H9 (cell line): Measurements from ENCODE around the gene GARS1. TPM values are rescaled to one million over a fixed set of nuclear protein-coding genes. Genes with fewer than 3 reads are reported as not detected.

Experiments
- DNase-seq: peaks from one replicate; pipeline ENCODE4 v3.0.0-alpha.2; 2017
- H2AFZ ChIP-seq: one replicate; pipeline ENCODE4 v1.6.1; 2013; ENCODE audit warnings: mild to moderate bottlenecking, low read length, control low read depth, moderate library complexity
- H2AK5ac ChIP-seq: 2 replicates; pipeline ENCODE4 v1.6.1; 2013; ENCODE audit warnings: low read length, control low read depth, mixed read lengths; ENCODE audit not compliant: insufficient read length
- H2BK120ac ChIP-seq: one replicate; pipeline ENCODE4 v1.6.1; 2013; ENCODE audit warnings: low read depth, mild to moderate bottlenecking, low read length, control low read depth, inconsistent platforms; ENCODE audit not compliant: poor library complexity, severe bottlenecking
- H2BK12ac ChIP-seq: 2 replicates; pipeline ENCODE4 v1.6.1; 2013; ENCODE audit warnings: low read length, control low read depth, mixed read lengths, low read depth; ENCODE audit not compliant: insufficient read length
- H2BK15ac ChIP-seq: 2 replicates; pipeline ENCODE4 v1.6.1; 2013; ENCODE audit warnings: low read depth, low read length, control low read depth
- H2BK20ac ChIP-seq: one replicate; pipeline ENCODE4 v1.6.1; 2013; ENCODE audit warnings: low read depth, mild to moderate bottlenecking, low read length, control low read depth, inconsistent platforms; ENCODE audit not compliant: poor library complexity, severe bottlenecking
- H2BK5ac ChIP-seq: 2 replicates; pipeline ENCODE4 v1.6.1; 2013; ENCODE audit warnings: low read length, control low read depth, mixed read lengths; ENCODE audit not compliant: insufficient read length
- H3K14ac ChIP-seq: 2 replicates; pipeline ENCODE4 v1.6.1; 2013; ENCODE audit warnings: low read length, control low read depth; ENCODE audit not compliant: insufficient read depth
- H3K18ac ChIP-seq: 2 replicates; pipeline ENCODE4 v1.6.1; 2013; ENCODE audit warnings: low read depth, mild to moderate bottlenecking, mixed read lengths, low read length, control low read depth; ENCODE audit not compliant: insufficient read length
- H3K23ac ChIP-seq: 2 replicates; pipeline ENCODE4 v1.6.1; 2013; ENCODE audit warnings: low read length, control low read depth, mixed read lengths, low read depth; ENCODE audit not compliant: insufficient read length
- H3K23me2 ChIP-seq: 2 replicates; pipeline ENCODE4 v1.6.1; 2013; ENCODE audit warnings: low read depth, mild to moderate bottlenecking, mixed read lengths, low read length, control low read depth; ENCODE audit not compliant: insufficient read length, poor library complexity, severe bottlenecking
- H3K27ac ChIP-seq: 2 replicates; pipeline ENCODE4 v1.5.1; 2013; ENCODE audit warnings: low read length, control low read depth, mixed read lengths, low read depth; ENCODE audit not compliant: insufficient read length
- H3K27me3 ChIP-seq: 2 replicates; pipeline ENCODE4 v1.6.1; 2013; ENCODE audit warnings: low read length, control low read depth, inconsistent platforms; ENCODE audit not compliant: insufficient read depth
- H3K4ac ChIP-seq: 2 replicates; pipeline ENCODE4 v1.6.1; 2013; ENCODE audit warnings: low read depth, mild to moderate bottlenecking, control low read depth, inconsistent platforms, low read length, moderate library complexity
- H3K4me1 ChIP-seq: 2 replicates; pipeline ENCODE4 v1.6.1; 2013; ENCODE audit warnings: low read length, control low read depth, inconsistent platforms; ENCODE audit not compliant: insufficient read depth
- H3K4me2 ChIP-seq: 2 replicates; pipeline ENCODE4 v1.6.1; 2013; ENCODE audit warnings: low read length, control low read depth, mixed read lengths; ENCODE audit not compliant: insufficient read length, insufficient read depth
- H3K56ac ChIP-seq: 2 replicates; pipeline ENCODE4 v1.6.1; 2013; ENCODE audit warnings: low read depth, mild to moderate bottlenecking, mixed read lengths, low read length, control low read depth; ENCODE audit not compliant: insufficient read length
- H3K79me1 ChIP-seq: 2 replicates; pipeline ENCODE4 v1.6.1; 2013; ENCODE audit warnings: low read depth, mild to moderate bottlenecking, moderate library complexity, low read length, control low read depth, inconsistent platforms; ENCODE audit not compliant: insufficient read depth, poor library complexity, severe bottlenecking
- H3K79me2 ChIP-seq: 2 replicates; pipeline ENCODE4 v1.6.1; 2013; ENCODE audit warnings: low read length, control low read depth, inconsistent platforms; ENCODE audit not compliant: insufficient read depth
- H3K9ac ChIP-seq: 2 replicates; pipeline ENCODE4 v1.6.1; 2013; ENCODE audit warnings: low read length, control low read depth, mixed read lengths; ENCODE audit not compliant: insufficient read length; ENCODE audit errors: extremely low read depth
- H3K9me3 ChIP-seq: one replicate; pipeline ENCODE4 v1.6.1; 2013; ENCODE audit warnings: low read depth, low read length, inconsistent platforms; ENCODE audit not compliant: control insufficient read depth
- H3T11ph ChIP-seq: one replicate; pipeline ENCODE4 v1.6.1; 2013; ENCODE audit warnings: mild to moderate bottlenecking, low read length, control low read depth, inconsistent platforms
- H4K20me1 ChIP-seq: one replicate; pipeline ENCODE4 v1.6.1; 2013; ENCODE audit not compliant: control insufficient read depth, insufficient read length, insufficient read depth
- H4K5ac ChIP-seq: 2 replicates; pipeline ENCODE4 v1.6.1; 2013; ENCODE audit warnings: low read depth, mild to moderate bottlenecking, mixed read lengths, low read length, control low read depth; ENCODE audit not compliant: insufficient read length
- H4K8ac ChIP-seq: replicated peaks from 2 replicates; pipeline ENCODE4 v1.6.1; 2013; ENCODE audit warnings: low read length, control low read depth, mixed read lengths, low read depth; ENCODE audit not compliant: insufficient read length
- H4K91ac ChIP-seq: 2 replicates; pipeline ENCODE4 v1.6.1; 2013; ENCODE audit warnings: low read depth, mild to moderate bottlenecking, moderate library complexity, mixed read lengths, low read length, control low read depth; ENCODE audit not compliant: insufficient read length
- H3K27ac Mint-ChIP-seq, 3 experiments: 2 replicates in 2 of 3; 3 replicates in 1 of 3; pipeline ENCODE4 v1.8.0; 2020 to 2021; ENCODE audit warnings: mixed read lengths in 3 of 3, mild to moderate bottlenecking in 1 of 3, moderate library complexity in 1 of 3
- H3K27me3 Mint-ChIP-seq: 2 replicates; pipeline ENCODE4 v1.8.0; 2021; ENCODE audit warnings: low read depth, mild to moderate bottlenecking, moderate library complexity, mixed read lengths
- H3K36me3 Mint-ChIP-seq, 3 experiments: 2 replicates in 2 of 3; 3 replicates in 1 of 3; pipeline ENCODE4 v1.8.0; 2020 to 2021; ENCODE audit warnings: low read depth in 3 of 3, mixed read lengths in 3 of 3; ENCODE audit not compliant: insufficient read depth in 1 of 3
- H3K4me1 Mint-ChIP-seq, 2 experiments: 2 replicates each; pipeline ENCODE4 v1.8.0; 2020; ENCODE audit warnings: mixed read lengths in 2 of 2
- H3K4me3 Mint-ChIP-seq, 2 experiments: 2 replicates in 1 of 2; 3 replicates in 1 of 2; pipeline ENCODE4 v1.8.0; 2020 to 2021; ENCODE audit warnings: mild to moderate bottlenecking in 2 of 2, mixed read lengths in 2 of 2, moderate library complexity in 1 of 2
- H3K9me3 Mint-ChIP-seq, 2 experiments: 2 replicates in 1 of 2; 3 replicates in 1 of 2; pipeline ENCODE4 v1.8.0; 2020; ENCODE audit warnings: mild to moderate bottlenecking in 2 of 2, mixed read lengths in 2 of 2, moderate library complexity in 1 of 2
- CTCF ChIP-seq: fragments of 200-600 bp; sonication (generic); conservative IDR thresholded peaks from 3 replicates; pipeline ENCODE4 v1.8.0; 2021; ENCODE audit warnings: antibody characterized with exemption, mild to moderate bottlenecking
- WGBS: extraction: QIAGEN DNeasy Blood & Tissue Kit; methylation state at CpG from one replicate; pipeline ENCODE4 v1.1.7; 2013; ENCODE audit warnings: missing lambda C conversion rate, low lambda C conversion rate, mixed read lengths; ENCODE audit not compliant: insufficient read length; ENCODE audit errors: extremely low coverage; 5-methylcytosine and 5-hydroxymethylcytosine counted together
- total RNA-seq: library from RNA; stranded (reverse); gene quantifications from 2 replicates; pipeline ENCODE4 v1.2.1, GENCODE V29; 2021

The GARS1 gene
- total RNA-seq, 1 experiment from 2014 or later: 234 TPM

- Histone ChIP-seq H3T11ph (no peak overlapping the region), H3K27me3 (no peaks in the 10 kb centered on the region), H3K23ac (no peak overlapping the region), H3K9ac (no peak overlapping the region), H3K4me1 (no peaks in the 10 kb centered on the region), H3K79me2 (no peaks in the 10 kb centered on the region), H3K79me1 (no peaks in the 10 kb centered on the region), H4K8ac (no peak overlapping the region), H2BK20ac (no peak overlapping the region), H3K18ac (no peak overlapping the region), H3K56ac (no peak overlapping the region), H3K27ac (no peak overlapping the region), H4K5ac (no peak overlapping the region), H2AK5ac (no peak overlapping the region), H4K20me1 (no peaks in the 10 kb centered on the region), H3K23me2 (no peaks in the 10 kb centered on the region), H2BK12ac (no peak overlapping the region), H3K14ac (no peak overlapping the region), H3K4me2 (no peak overlapping the region), H2AFZ (no peak overlapping the region), H2BK5ac (no peak overlapping the region), H3K4ac (no peak overlapping the region), H4K91ac (no peak overlapping the region), H2BK120ac (no peak overlapping the region), H2BK15ac (no peak overlapping the region), H3K9me3 (no peaks in the 10 kb centered on the region)
- DNase-seq: no peak
- Mint-ChIP-seq H3K27ac (no peak overlapping the region; a peak in 1 of 7 replicates), H3K27me3 (no peaks in the 10 kb centered on the region; the same call in 1 of the 2 replicates), H3K36me3 (peaks cover 2 to 6% (median 3%) of the 10 kb centered on the region in 3 experiments; a peak in 5 of 7 replicates), H3K4me1 (no peaks in the 10 kb centered on the region), H3K9me3 (no peaks in the 10 kb centered on the region), H3K4me3 (no peak overlapping the region)
- WGBS: no CpG with 5 or more reads among the region's 21 CpGs
- no peak for TF ChIP-seq CTCF
Observed at GRCh38 chr7:30656006-30656957, 61.6 kb downstream of the GARS1 start.
